Brain microvascular endothelial cell (primary cell): ENCODE results near the gene RNF217.

Experiments
- DNase-seq: peaks from one replicate; pipeline ENCODE4 v3.0.0-alpha.2; 2020
- H3K27ac ChIP-seq: fragments of 250-450 bp; sonication (Bioruptor Pico); 2 replicates; pipeline ENCODE4 v1.5.1; 2020; ENCODE audit warnings: mild to moderate bottlenecking, moderate library complexity
- H3K27me3 ChIP-seq: fragments of 250-450 bp; sonication (Bioruptor Pico); replicated peaks from 2 replicates; pipeline ENCODE4 v1.5.1; 2020; ENCODE audit warnings: mild to moderate bottlenecking
- H3K36me3 ChIP-seq: fragments of 250-450 bp; sonication (Bioruptor Pico); replicated peaks from 2 replicates; pipeline ENCODE4 v1.5.1; 2020; ENCODE audit warnings: mild to moderate bottlenecking
- H3K4me3 ChIP-seq: 2 replicates; pipeline ENCODE4 v1.5.1; 2011; ENCODE audit warnings: low read depth, mild to moderate bottlenecking, control low read depth, low read length, moderate library complexity
- CTCF ChIP-seq: IDR thresholded peaks from 2 replicates; pipeline ENCODE4 v1.5.1; 2011; ENCODE audit warnings: low read depth, mild to moderate bottlenecking, moderate library complexity, low read length, control low read depth, inconsistent platforms; ENCODE audit errors: missing control alignments
- in situ Hi-C: cut with HindIII; loops from 2 replicates; pipeline ENCODE4 v1.10.0; 2017; ENCODE audit warnings: low sequenced_read_pairs, low pct_ligation_motif_present

The RNF217 gene

GRCh38 chr6:124949706-124950105 lies 12.5 kb upstream of the RNF217 start:
- no peak for DNase-seq
- H3K27ac ChIP-seq, result no peak overlapping the region
- in situ Hi-C loops, result no loop called here
- no peak overlapping the region for H3K4me3 ChIP-seq
- TF ChIP-seq CTCF, result no peak
- no peaks in the 10 kb centered on the region for H3K36me3 ChIP-seq
- H3K27me3 ChIP-seq, result no peaks in the 10 kb centered on the region

- in situ Hi-C loops, result no loop called here
- no peak for TF ChIP-seq CTCF
Measured at GRCh38 chr6:124953808-124954207, 8.4 kb upstream of the RNF217 start.

DNA sequence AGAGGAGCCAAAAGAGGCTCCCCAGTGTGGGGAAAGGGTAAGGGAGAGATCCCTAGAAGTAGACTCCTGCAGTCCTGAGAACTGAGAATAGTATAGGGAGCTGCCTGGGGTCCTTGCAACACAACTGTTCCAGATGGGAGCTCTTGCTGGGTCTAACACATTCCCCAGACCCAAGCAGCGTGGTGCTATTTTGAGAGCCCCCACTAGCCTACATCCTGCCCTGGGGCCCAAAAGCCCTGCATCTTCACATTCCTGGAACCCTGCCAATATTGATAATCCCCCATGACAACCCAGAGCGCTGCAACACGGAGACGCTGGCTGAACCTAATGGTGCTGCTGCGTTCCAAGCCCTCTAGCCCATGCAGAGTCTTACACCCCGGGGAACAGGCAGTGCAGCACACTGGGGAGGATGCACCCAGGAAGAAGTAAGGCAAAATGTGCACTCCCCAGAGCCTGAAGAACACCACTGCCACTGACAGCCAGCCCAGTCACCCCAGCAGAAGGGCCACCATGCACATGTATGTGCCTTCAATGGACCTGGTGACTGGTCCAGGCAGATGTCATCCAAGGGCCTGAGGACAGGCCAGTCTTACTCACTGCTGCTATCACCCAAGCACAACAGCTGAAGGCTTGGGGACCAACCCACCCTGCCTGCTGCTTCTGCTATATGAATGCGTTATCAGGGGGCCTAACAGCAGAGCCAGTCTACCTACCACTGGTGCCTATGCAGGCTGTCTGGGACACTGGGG lies 7.0 kb upstream of the RNF217 start:
- Histone ChIP-seq H3K4me3 (no peak overlapping the region), H3K27ac (no peak overlapping the region), H3K27me3 (no peaks in the 10 kb centered on the region), H3K36me3 (no peaks in the 10 kb centered on the region)
- TF ChIP-seq CTCF, result no peak
- in situ Hi-C loops, result no loop called here
- DNase-seq, result no peak

More at GRCh38 chr6:124953808-124954207, 8.4 kb upstream of the RNF217 start:
- no peaks in the 10 kb centered on the region for H3K36me3 ChIP-seq
- no peak overlapping the region for H3K4me3 ChIP-seq
- H3K27ac ChIP-seq, result no peak overlapping the region
- no peaks in the 10 kb centered on the region for H3K27me3 ChIP-seq
- no peak for DNase-seq

- Histone ChIP-seq H3K27me3 (no peaks in the 10 kb centered on the region), H3K27ac (no peak overlapping the region), H3K4me3 (no peak overlapping the region), H3K36me3 (no peaks in the 10 kb centered on the region)
- in situ Hi-C loops, result no loop called here
- DNase-seq, result no peak
- TF ChIP-seq CTCF, result no peak
Measured at GRCh38 chr6:124956018-124956417, 6.2 kb upstream of the RNF217 start.

DNA sequence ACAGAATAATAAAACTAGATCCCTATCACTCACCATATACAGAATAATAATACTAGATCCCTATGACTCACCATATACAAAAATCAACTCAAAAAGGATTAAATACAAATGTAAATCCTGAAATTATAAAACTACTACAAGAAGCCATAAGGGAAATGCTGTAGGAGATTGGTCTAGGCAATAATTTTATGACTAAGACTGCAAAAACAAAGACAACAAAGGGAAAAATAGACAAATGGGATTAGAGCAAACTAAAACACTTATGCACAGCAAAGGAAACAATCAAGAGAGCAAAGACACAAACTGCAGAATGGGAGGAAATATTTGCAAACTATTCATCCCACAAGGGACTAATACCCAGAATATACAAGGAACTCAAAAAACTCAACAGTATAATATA lies 4.1 kb upstream of the RNF217 start:
- in situ Hi-C loops, result no loop called here
- Histone ChIP-seq H3K36me3 (no peaks in the 10 kb centered on the region), H3K27ac (no peak overlapping the region), H3K4me3 (no peak overlapping the region), H3K27me3 (no peaks in the 10 kb centered on the region)
- DNase-seq, result no peak
- TF ChIP-seq CTCF, result no peak
